Measurements from ENCODE around the gene SENP3. TPM values are rescaled to one million over a fixed set of nuclear protein-coding genes. Genes with fewer than 3 reads are reported as not detected.

The SENP3 gene
- total RNA-seq, 1 donor from 2014 or later, result 57.6 TPM

GRCh38 chr17:7579834-7580603 is 18.3 kb downstream of the SENP3 start:
- intact Hi-C loops (cut with DNase I), result no loop called here
- no peaks in the 10 kb centered on the region for H3K27me3 ChIP-seq
- peaks cover 68% of the 10 kb centered on the region for H3K4me1 ChIP-seq
- peak; percentile 0 for ATAC-seq
- H3K4me3 ChIP-seq, result peak overlapping the region; percentile 72
- H3K36me3 ChIP-seq, result peaks cover 40% of the 10 kb centered on the region
- DNase-seq, result no peak
- TF ChIP-seq CTCF (IDR thresholded peaks at IDR 0.05), result no peak
- H3K9me3 ChIP-seq, result no peaks in the 10 kb centered on the region
- peak overlapping the region; percentile 89 for H3K27ac ChIP-seq

DNA sequence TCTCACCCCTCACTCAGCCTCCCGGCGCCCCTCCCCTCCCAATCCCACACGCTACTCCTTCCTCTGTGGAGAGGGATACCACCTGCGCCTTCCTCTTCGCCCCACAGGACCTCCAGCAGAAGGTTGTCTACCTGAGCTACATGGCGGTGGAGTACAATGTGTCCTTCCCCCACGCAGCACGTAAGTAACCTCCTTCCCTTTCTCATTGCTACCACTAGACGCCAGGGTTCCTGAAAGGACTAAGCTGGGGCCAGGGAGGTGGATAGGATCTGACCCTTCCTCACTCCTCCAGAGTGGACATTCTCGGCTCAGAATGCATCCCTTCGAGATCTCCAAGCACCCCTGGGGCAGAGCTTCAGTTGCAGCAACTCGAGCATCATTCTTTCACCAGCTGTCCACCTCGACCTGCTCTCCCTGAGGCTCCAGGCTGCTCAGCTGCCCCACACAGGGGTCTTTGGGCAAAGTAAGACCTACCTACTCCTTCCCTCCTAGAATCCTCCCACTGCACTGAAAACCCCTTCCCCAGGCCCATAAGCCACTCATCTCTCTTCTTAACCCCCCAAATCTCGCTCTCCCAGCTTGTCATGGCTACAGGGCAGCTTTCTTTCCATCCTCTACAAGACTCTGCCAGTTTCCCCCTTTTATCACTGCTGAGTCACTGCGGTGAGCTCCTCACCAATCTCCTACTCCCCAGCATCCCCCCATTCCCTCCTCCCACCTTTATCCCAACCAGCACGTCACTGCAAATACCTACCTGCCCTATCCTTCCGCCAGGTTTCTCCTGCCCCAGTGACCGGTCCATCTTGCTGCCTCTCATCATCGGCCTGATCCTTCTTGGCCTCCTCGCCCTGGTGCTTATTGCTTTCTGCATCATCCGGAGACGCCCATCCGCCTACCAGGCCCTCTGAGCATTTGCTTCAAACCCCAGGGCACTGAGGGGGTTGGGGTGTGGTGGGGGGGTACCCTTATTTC is 19.2 kb downstream of the SENP3 start:
- Histone ChIP-seq H3K4me1 (peaks cover 65% of the 10 kb centered on the region), H3K27ac (peak overlapping the region; percentile 89), H3K4me3 (peak overlapping the region; percentile 72), H3K27me3 (no peaks in the 10 kb centered on the region), H3K36me3 (peaks cover 31% of the 10 kb centered on the region), H3K9me3 (no peaks in the 10 kb centered on the region)
- intact Hi-C loops (cut with DNase I), result no loop called here
- DNase-seq (no peak), ATAC-seq (no peak)
- TF ChIP-seq CTCF (IDR thresholded peaks at IDR 0.05), result no peak

- Histone ChIP-seq H3K27me3 (no peaks in the 10 kb centered on the region), H3K4me3 (peak overlapping the region; percentile 72), H3K4me1 (peaks cover 52% of the 10 kb centered on the region), H3K27ac (peak overlapping the region; percentile 98), H3K36me3 (peaks cover 21% of the 10 kb centered on the region), H3K9me3 (no peaks in the 10 kb centered on the region)
- peak; percentile 12 for TF ChIP-seq CTCF (IDR thresholded peaks at IDR 0.05)
- ATAC-seq, result no peak
- DNase-seq, result peak; percentile 74
- intact Hi-C loops (cut with DNase I), result no loop called here
Observed at GRCh38 chr17:7582396-7583252, 20.9 kb downstream of the SENP3 start.

DNA sequence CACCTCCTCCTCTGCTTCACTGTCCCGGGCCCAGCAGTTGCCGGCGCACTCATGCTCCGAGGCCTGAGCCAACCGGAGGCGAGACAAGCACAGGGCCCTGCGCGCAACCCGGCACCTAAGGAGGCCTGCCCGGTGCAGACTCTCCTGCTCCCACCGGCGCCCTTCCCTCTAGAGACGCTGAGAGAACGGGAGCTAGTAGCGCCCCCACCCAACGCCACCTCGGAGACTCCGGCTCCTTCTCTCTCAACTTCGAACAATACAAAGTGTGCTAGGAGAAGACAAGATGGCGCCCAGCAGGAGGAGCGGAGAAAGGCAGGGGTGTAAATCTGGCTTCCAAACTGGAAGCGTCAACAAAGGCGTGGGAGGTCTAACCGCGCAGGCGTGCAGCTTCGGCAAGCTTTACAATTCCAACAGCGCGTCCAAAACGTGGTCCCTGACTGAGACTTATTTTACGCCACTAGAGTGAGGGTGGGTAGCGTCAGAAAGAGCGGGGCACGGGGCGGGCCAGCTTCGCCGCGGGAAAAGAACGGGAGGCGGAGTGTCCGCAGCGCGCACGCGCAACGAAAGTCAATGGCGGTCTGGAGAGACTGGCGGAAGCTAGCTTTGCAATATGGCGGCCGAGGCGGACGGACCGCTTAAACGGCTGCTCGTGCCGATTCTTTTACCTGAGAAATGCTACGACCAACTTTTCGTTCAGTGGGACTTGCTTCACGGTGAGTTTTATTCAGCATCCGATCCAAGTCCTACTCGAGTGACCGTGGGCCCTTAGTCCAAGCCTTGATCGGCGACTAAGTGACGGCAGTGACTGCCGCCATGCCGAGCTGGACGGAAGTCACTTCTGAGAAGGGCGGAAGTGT is 21.8 kb downstream of the SENP3 start, which contains the start of gene MPDU1:
MPDU1 (plus strand) TSS at position 600 of the 857 bp plus-strand sequence; CDS start at position 611, 11 bp downstream.
- peak; percentile 84 for ATAC-seq

More for the DNA sequence above, 21.8 kb downstream of the SENP3 start, which contains the start of gene MPDU1:
- H3K9me3 ChIP-seq, result no peaks in the 10 kb centered on the region
- peaks cover 14% of the 10 kb centered on the region for H3K36me3 ChIP-seq
- peak within 1 kb of the TSS; percentile 72 for H3K4me3 ChIP-seq
- intact Hi-C loops (cut with DNase I), result no loop called here
- H3K27ac ChIP-seq, result peak within 1 kb of the TSS; percentile 98
- peak; percentile 99 for DNase-seq
- TF ChIP-seq CTCF (IDR thresholded peaks at IDR 0.05), result no peak
- no peaks in the 10 kb centered on the region for H3K27me3 ChIP-seq
- H3K4me1 ChIP-seq, result peaks cover 43% of the 10 kb centered on the region
